GM23338 (cell line): ENCODE measurements around the gene LRMDA. TPM values are rescaled to one million over a fixed set of nuclear protein-coding genes. Genes with fewer than 3 reads are reported as not detected.

Source experiments
- ATAC-seq: fragments of 200-7000 bp; cut with Tn5 transposase; 3 replicates; pipeline ENCODE4 v1.9.1; 2020
- DNase-seq: peaks from one replicate; pipeline ENCODE4 v3.0.0-alpha.2; 2015; ENCODE audit warnings: low spot score
- H2AFZ ChIP-seq: fragments of 200-600 bp; sonication (generic); 2 replicates; pipeline ENCODE4 v1.8.0; 2016; ENCODE audit warnings: antibody characterized with exemption, mild to moderate bottlenecking, moderate library complexity
- H3F3A ChIP-seq: fragments of 200-600 bp; sonication (generic); replicated peaks from 2 replicates; pipeline ENCODE4 v1.8.0; 2017; ENCODE audit warnings: antibody characterized with exemption, mixed run types, low read depth
- H3K27ac ChIP-seq: fragments of 200-600 bp; sonication (generic); 2 replicates; pipeline ENCODE4 v1.6.1; 2016; ENCODE audit warnings: low read depth
- H3K27me3 ChIP-seq: fragments of 200-600 bp; sonication (generic); 2 replicates; pipeline ENCODE4 v1.8.0; 2016; ENCODE audit warnings: mild to moderate bottlenecking, mixed run types, moderate library complexity; ENCODE audit not compliant: insufficient read depth
- H3K36me3 ChIP-seq: fragments of 200-600 bp; sonication (generic); 2 replicates; pipeline ENCODE4 v1.8.0; 2016; ENCODE audit warnings: mild to moderate bottlenecking; ENCODE audit not compliant: insufficient read depth
- H3K4me1 ChIP-seq: fragments of 200-600 bp; sonication (generic); 2 replicates; pipeline ENCODE4 v1.8.0; 2016; ENCODE audit warnings: mild to moderate bottlenecking, moderate library complexity; ENCODE audit not compliant: insufficient read depth
- H3K4me2 ChIP-seq: fragments of 200-600 bp; sonication (generic); 2 replicates; pipeline ENCODE4 v1.7.1; 2017; ENCODE audit warnings: mixed run types
- H3K4me3 ChIP-seq: fragments of 200-600 bp; sonication (generic); 2 replicates; pipeline ENCODE4 v1.6.1; 2016; ENCODE audit warnings: mixed run types
- H3K79me2 ChIP-seq: fragments of 200-600 bp; sonication (generic); replicated peaks from 2 replicates; pipeline ENCODE4 v1.8.0; 2017; ENCODE audit warnings: mild to moderate bottlenecking; ENCODE audit not compliant: insufficient read depth
- H3K9me2 ChIP-seq: fragments of 200-600 bp; sonication (generic); 2 replicates; pipeline ENCODE4 v1.8.0; 2017; ENCODE audit not compliant: insufficient read depth
- H4K20me1 ChIP-seq: fragments of 200-600 bp; sonication (generic); replicated peaks from 2 replicates; pipeline ENCODE4 v1.8.0; 2017; ENCODE audit warnings: mild to moderate bottlenecking; ENCODE audit not compliant: insufficient read depth
- H3K27ac Mint-ChIP-seq: 2 replicates; pipeline ENCODE4 v1.8.0; 2020; ENCODE audit warnings: inconsistent platforms, mild to moderate bottlenecking, moderate library complexity, mixed read lengths
- H3K27me3 Mint-ChIP-seq: 3 replicates; pipeline ENCODE4 v1.8.0; 2022; ENCODE audit warnings: low read depth, mild to moderate bottlenecking, moderate library complexity, mixed read lengths, inconsistent platforms; ENCODE audit not compliant: insufficient read depth, poor library complexity
- H3K36me3 Mint-ChIP-seq: 3 replicates; pipeline ENCODE4 v1.8.0; 2021; ENCODE audit warnings: low read depth, mild to moderate bottlenecking, inconsistent platforms, moderate library complexity, mixed read lengths
- H3K4me1 Mint-ChIP-seq: 3 replicates; pipeline ENCODE4 v1.8.0; 2020; ENCODE audit warnings: mild to moderate bottlenecking, inconsistent platforms, mixed read lengths
- H3K4me3 Mint-ChIP-seq: 3 replicates; pipeline ENCODE4 v1.8.0; 2021; ENCODE audit warnings: moderate library complexity, mild to moderate bottlenecking, inconsistent platforms, mixed read lengths
- H3K9me3 Mint-ChIP-seq: 3 replicates; pipeline ENCODE4 v1.8.0; 2020; ENCODE audit warnings: moderate library complexity, mild to moderate bottlenecking, inconsistent platforms, mixed read lengths
- CREB1 ChIP-seq: fragments of 250-450 bp; sonication (Bioruptor Pico); IDR thresholded peaks from 2 replicates; pipeline ENCODE4 v1.5.0; 2020; ENCODE audit warnings: low read depth, mild to moderate bottlenecking, moderate library complexity
- ETS1 ChIP-seq: IDR thresholded peaks from 2 replicates; pipeline ENCODE4 v1.6.1; 2016; ENCODE audit warnings: antibody characterized with exemption
- EZH2 ChIP-seq: fragments of 200-600 bp; sonication (generic); IDR thresholded peaks from one replicate; pipeline ENCODE4 v1.8.0; 2017; ENCODE audit warnings: antibody characterized with exemption, mild to moderate bottlenecking, low read depth; ENCODE audit not compliant: unreplicated experiment
- EZH2phosphoT487 ChIP-seq: fragments of 200-600 bp; sonication (generic); IDR thresholded peaks from one replicate; pipeline ENCODE4 v1.8.1; 2018; ENCODE audit warnings: antibody characterized with exemption; ENCODE audit not compliant: unreplicated experiment
- JUNB ChIP-seq: IDR thresholded peaks from one replicate; pipeline ENCODE4 v1.6.1; 2016; ENCODE audit warnings: antibody characterized with exemption; ENCODE audit not compliant: unreplicated experiment
- NANOG ChIP-seq: IDR thresholded peaks from 2 replicates; pipeline ENCODE4 v1.6.1; 2016; ENCODE audit warnings: antibody characterized with exemption, borderline replicate concordance
- POLR2AphosphoS5 ChIP-seq: IDR thresholded peaks from 2 replicates; pipeline ENCODE4 v1.6.1; 2016; ENCODE audit warnings: antibody characterized with exemption, low read depth
- STAT1 ChIP-seq: IDR thresholded peaks from one replicate; pipeline ENCODE4 v1.6.1; 2016; ENCODE audit warnings: antibody characterized with exemption; ENCODE audit not compliant: unreplicated experiment
- ZNF114 ChIP-seq: fragments of 250-450 bp; sonication (Bioruptor Pico); IDR thresholded peaks from 2 replicates; pipeline ENCODE4 v1.5.0; 2020; ENCODE audit warnings: mild to moderate bottlenecking, moderate library complexity
- ZNF331 ChIP-seq: fragments of 250-450 bp; sonication (Bioruptor Pico); IDR thresholded peaks from 2 replicates; pipeline ENCODE4 v1.5.0; 2020; ENCODE audit warnings: low read depth, mild to moderate bottlenecking, moderate library complexity
- ZNF462 ChIP-seq: fragments of 250-450 bp; sonication (Bioruptor Pico); IDR thresholded peaks from 2 replicates; pipeline ENCODE4 v1.5.0; 2020; ENCODE audit warnings: mild to moderate bottlenecking, moderate library complexity
- polyA plus RNA-seq: library from polyadenylated mRNA; unstranded; fragments of >200 nt; fragmentation: Nextera tagmentation; extraction: Ambion mirVana; gene quantifications from 2 replicates; pipeline ENCODE4 v1.2.1, GENCODE V29; 2016
- total RNA-seq: library from RNA; depleted of rRNA; stranded (reverse); fragments of >200 nt; shearing (Covaris generic); gene quantifications from 2 replicates; pipeline ENCODE4 v1.2.3, GENCODE V29; 2014
- TF ChIP-seq, protein P1 (sequence below), 2 experiments: fragments of 200-600 bp in 1 of 2; sonication (generic) in 1 of 2; conservative IDR thresholded peaks; 2 replicates each; pipeline versions ENCODE4 v1.5.1 to v1.6.1; 2016 to 2017; ENCODE audit warnings: antibody characterized with exemption in 2 of 2, low read depth in 2 of 2, mild to moderate bottlenecking in 2 of 2, moderate library complexity in 1 of 2
- TF ChIP-seq, protein P2 (sequence below): IDR thresholded peaks from one replicate; pipeline ENCODE4 v1.6.1; 2018; ENCODE audit warnings: antibody characterized with exemption; ENCODE audit not compliant: unreplicated experiment

The LRMDA gene
- total and polyA plus RNA-seq, 2 experiments from 2014 or later, result 0.90 to 1.8 TPM

DNA sequence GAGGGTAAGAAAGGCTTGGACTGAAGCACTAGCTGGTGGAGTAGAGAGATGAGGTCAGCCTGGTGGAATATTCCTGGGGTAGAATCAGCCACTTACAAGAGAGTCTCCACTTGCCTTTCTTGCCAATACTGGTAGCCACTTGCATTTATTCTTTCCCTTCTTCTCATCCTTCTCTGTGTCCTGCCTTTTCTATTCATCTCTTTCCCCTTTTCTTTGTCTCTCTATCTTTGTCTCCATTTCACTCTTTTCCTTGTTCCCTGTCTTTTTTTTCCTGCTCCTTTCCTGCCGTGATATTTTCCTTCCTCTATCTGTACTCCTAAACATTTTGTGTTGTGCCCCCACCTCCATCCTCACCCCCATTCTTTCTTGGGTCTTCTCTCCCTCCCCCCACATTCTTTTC lies 214.3 kb downstream of the LRMDA start:
- Mint-ChIP-seq H3K4me3 (no peak overlapping the region), H3K27me3 (peaks cover 7% of the 10 kb centered on the region), H3K9me3 (no peaks in the 10 kb centered on the region), H3K27ac (no peak overlapping the region), H3K36me3 (no peaks in the 10 kb centered on the region), H3K4me1 (no peaks in the 10 kb centered on the region; the same call in 2 of the 3 replicates)
- Histone ChIP-seq H3F3A (no peaks in the 10 kb centered on the region), H3K4me2 (no peak overlapping the region), H2AFZ (no peak overlapping the region), H3K79me2 (no peaks in the 10 kb centered on the region), H3K4me3 (no peak overlapping the region), H3K36me3 (no peaks in the 10 kb centered on the region), H4K20me1 (no peaks in the 10 kb centered on the region), H3K4me1 (no peaks in the 10 kb centered on the region), H3K27ac (no peak overlapping the region), H3K27me3 (0 out of 2 replicates have a peak, but pooled peaks cover 3% of the 10 kb centered on the region), H3K9me2 (no peaks in the 10 kb centered on the region)
- TF ChIP-seq EZH2phosphoT487 (no peak), STAT1 (no peak), CREB1 (CRISPR knock-in tag) (no peak), POLR2AphosphoS5 (no peak), NANOG (no peak), JUNB (no peak), ZNF331 (CRISPR knock-in tag) (no peak), ZNF462 (CRISPR knock-in tag) (no peak), ZNF114 (CRISPR knock-in tag) (no peak), EZH2 (no peak), ETS1 (no peak)
- TF ChIP-seq, protein P1, sequence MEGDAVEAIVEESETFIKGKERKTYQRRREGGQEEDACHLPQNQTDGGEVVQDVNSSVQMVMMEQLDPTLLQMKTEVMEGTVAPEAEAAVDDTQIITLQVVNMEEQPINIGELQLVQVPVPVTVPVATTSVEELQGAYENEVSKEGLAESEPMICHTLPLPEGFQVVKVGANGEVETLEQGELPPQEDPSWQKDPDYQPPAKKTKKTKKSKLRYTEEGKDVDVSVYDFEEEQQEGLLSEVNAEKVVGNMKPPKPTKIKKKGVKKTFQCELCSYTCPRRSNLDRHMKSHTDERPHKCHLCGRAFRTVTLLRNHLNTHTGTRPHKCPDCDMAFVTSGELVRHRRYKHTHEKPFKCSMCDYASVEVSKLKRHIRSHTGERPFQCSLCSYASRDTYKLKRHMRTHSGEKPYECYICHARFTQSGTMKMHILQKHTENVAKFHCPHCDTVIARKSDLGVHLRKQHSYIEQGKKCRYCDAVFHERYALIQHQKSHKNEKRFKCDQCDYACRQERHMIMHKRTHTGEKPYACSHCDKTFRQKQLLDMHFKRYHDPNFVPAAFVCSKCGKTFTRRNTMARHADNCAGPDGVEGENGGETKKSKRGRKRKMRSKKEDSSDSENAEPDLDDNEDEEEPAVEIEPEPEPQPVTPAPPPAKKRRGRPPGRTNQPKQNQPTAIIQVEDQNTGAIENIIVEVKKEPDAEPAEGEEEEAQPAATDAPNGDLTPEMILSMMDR (conservative IDR thresholded peaks at IDR 0.05; ENCODE audit: low read depth in 2 of 2), result no peak
- TF ChIP-seq, protein P2, sequence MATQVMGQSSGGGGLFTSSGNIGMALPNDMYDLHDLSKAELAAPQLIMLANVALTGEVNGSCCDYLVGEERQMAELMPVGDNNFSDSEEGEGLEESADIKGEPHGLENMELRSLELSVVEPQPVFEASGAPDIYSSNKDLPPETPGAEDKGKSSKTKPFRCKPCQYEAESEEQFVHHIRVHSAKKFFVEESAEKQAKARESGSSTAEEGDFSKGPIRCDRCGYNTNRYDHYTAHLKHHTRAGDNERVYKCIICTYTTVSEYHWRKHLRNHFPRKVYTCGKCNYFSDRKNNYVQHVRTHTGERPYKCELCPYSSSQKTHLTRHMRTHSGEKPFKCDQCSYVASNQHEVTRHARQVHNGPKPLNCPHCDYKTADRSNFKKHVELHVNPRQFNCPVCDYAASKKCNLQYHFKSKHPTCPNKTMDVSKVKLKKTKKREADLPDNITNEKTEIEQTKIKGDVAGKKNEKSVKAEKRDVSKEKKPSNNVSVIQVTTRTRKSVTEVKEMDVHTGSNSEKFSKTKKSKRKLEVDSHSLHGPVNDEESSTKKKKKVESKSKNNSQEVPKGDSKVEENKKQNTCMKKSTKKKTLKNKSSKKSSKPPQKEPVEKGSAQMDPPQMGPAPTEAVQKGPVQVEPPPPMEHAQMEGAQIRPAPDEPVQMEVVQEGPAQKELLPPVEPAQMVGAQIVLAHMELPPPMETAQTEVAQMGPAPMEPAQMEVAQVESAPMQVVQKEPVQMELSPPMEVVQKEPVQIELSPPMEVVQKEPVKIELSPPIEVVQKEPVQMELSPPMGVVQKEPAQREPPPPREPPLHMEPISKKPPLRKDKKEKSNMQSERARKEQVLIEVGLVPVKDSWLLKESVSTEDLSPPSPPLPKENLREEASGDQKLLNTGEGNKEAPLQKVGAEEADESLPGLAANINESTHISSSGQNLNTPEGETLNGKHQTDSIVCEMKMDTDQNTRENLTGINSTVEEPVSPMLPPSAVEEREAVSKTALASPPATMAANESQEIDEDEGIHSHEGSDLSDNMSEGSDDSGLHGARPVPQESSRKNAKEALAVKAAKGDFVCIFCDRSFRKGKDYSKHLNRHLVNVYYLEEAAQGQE, result no peak
- DNase-seq (no peak), ATAC-seq (no peak)
